GM13977 (cell line): ENCODE data around the gene CHMP2A.

Experiments
- DNase-seq: peaks from one replicate; pipeline ENCODE4 v3.0.0; 2012; ENCODE audit warnings: low spot score
- CTCF ChIP-seq: IDR thresholded peaks from 2 replicates; pipeline ENCODE4 v1.5.1; 2012; ENCODE audit warnings: mild to moderate bottlenecking, control low read depth; ENCODE audit not compliant: insufficient read depth; ENCODE audit errors: extremely low read depth, missing control alignments
- in situ Hi-C: fragments of 300-500 bp; cut with MboI; formaldehyde crosslinking; loops from one replicate; pipeline ENCODE4 v1.12.0; 2022; ENCODE audit warnings: low sequenced_read_pairs, low pct_unique_long_range_greater_than_20kb, mixed read lengths, inconsistent platforms; ENCODE audit not compliant: unreplicated experiment

CHMP2A gene

GRCh38 chr19:58572818-58573657 is 18.1 kb upstream of the CHMP2A start, which contains the start of gene MZF1:
MZF1 (minus strand) TSS chr19:58573335; CDS start chr19:58571389, 1,946 bp downstream.
- DNase-seq: peak; percentile 98
- in situ Hi-C loops: no loop called here
- TF ChIP-seq CTCF: no peak

GRCh38 chr19:58572026-58572817 is 17.3 kb upstream of the CHMP2A start:
- TF ChIP-seq CTCF: no peak
- DNase-seq: no peak
- in situ Hi-C loops: no loop called here

GRCh38 chr19:58571575-58571947 is 16.7 kb upstream of the CHMP2A start:
- TF ChIP-seq CTCF: no peak
- DNase-seq: no peak
- in situ Hi-C loops: no loop called here

GRCh38 chr19:58570770-58571574 is 16.1 kb upstream of the CHMP2A start:
- no peak for TF ChIP-seq CTCF
- no peak for DNase-seq
- in situ Hi-C loops: no loop called here

GRCh38 chr19:58569943-58570670 is 15.2 kb upstream of the CHMP2A start:
- in situ Hi-C loops: no loop called here
- DNase-seq: no peak
- no peak for TF ChIP-seq CTCF
